Stimulated activated CD8-positive, alpha-beta memory T cell treated with anti-CD3 and anti-CD28 coated beads, Interleukin-15, amount 100 ng/mL, for 24 hours (primary cell): ENCODE measurements around the gene FSTL5.
"Not testable (repeated sequence)": the region's sequence is repeated elsewhere in the genome, so short reads cannot be mapped to it uniquely, and the experiment has no call there.

Source experiments
- DNase-seq: peaks from one replicate; pipeline ENCODE4 v3.0.0-alpha.2; 2020; ENCODE audit warnings: low read depth

The FSTL5 gene

DNA sequence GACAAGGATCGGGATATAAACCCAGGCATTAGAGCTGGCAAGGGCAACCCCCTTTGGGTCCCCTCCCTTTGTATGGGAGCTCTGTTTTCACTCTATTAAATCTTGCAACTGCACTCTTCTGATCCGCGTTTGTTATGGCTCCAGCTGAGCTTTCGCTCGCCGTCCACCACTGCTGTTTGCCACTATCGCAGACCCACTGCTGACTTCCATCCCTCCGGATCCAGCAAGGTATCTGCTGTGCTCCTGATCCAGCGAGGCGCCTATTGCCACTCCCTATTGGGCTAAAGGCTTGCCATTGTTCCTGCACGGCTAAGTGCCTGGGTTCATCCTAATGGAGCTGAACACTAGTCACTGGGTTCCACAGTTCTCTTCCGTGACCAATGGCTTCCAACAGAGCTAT, 59.9 kb downstream of the FSTL5 start:
- not testable (repeated sequence) for DNase-seq

DNA sequence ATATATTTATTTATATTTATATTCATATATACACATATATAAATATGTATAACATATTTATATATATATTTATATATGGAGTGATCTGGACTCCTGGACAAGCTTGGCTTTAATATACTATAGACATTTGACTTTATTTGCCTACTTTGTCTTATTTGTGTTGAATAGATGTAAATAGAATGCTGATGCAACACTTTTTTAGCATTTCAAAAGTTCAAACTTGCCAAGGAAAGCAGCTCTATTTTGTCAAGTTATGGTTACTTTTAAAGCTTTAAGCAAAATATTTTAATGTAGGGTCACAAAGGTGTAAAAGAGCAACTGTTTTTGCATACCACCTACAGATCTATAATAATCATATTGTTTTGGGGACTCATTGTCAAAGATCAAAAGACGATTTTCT, 61.1 kb downstream of the FSTL5 start:
- DNase-seq: no peak

DNA sequence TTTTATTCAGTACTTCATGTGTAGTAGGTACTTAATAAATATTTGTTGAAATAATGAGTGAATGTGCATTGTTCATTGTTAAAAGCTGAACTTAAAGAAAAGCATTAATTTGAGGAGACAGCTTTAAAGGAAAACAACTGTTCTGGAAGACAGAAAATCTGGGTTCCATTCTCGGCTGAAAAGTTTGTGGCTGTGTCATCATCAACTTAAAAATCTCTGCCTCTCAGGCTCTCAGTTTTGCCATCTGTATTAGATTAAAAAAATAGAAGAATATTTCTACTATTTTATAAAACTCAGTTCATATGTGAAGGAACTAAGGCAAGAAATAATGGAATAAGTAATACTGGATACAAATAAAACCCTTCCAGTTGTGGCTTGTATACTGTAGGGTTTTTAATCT, 62.5 kb downstream of the FSTL5 start:
- DNase-seq: no peak

DNA sequence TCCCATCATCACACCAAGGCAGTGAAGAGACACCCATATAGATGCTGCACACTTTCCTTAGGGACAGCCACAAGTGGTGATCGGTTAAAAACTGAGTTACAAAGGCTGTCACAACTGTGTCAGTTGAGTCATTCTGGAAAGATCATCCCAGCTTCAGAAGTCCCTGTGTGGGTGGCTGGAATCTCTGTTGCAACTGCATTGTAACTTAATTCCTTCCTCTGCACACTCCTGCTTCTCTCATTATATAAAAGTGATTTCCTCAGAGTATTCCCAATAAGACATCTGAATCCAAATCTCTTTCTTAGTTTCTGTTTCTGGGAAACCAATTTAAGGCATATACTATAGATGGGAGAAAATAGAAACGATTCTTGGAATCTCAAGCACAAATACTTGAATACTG, 88.1 kb downstream of the FSTL5 start:
- no peak for DNase-seq

DNA sequence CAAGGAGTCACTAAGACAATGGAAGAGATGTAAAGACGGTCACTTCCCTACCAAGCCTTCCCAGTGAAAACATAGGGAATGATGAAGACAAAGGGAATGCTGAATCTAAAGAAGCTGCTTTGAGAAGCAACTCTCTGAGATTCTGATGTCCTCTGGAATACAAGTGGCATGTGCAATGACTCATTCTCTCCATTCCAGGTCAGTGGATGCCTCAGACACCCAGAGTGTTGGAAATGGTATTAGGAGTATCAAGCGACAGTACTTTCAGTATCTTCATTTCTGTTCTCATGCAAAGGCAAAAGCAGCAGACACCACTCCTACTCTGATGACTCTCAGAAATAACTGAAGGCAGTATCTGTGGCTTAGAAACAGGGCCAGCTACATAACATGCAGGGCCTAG, 102.6 kb downstream of the FSTL5 start:
- no peak for DNase-seq

DNA sequence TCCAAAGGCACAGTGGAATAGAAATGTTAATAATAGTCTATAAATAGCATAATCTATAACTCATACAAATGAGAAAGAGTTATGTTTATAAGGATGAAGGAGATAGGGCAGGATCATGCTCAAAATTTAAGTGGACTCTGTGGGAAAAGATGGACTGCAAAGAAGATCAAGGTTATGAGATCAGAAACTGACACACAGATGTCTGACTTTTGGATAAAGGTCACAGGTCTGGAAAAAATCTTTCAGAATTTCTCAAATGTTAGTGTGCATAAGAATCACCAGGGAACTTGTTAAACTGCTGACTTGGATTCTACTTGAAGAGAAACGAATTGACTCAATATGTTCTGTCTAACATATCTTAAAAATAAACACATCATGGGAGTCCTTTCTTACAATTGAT, 104.1 kb downstream of the FSTL5 start:
- no peak for DNase-seq

DNA sequence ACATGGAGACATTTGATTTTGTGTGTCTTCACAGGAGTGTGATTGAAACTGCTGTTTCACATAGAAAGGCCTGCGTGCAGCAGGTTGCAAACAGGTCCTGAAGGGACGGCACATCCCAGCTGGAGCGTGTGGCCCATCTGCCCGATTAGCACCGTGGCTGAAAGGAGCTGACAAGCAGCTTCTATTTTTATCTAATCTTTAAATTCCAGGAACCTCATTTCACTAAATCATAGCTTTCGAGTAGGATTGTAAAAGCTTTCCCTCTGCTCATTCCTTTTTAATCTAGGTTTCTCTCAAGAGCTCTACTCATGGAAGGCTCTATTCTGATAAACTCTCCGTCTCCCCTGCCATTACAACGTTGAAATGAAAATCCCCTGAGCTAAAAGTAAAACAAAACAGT, 106.8 kb downstream of the FSTL5 start:
- DNase-seq: no peak

DNA sequence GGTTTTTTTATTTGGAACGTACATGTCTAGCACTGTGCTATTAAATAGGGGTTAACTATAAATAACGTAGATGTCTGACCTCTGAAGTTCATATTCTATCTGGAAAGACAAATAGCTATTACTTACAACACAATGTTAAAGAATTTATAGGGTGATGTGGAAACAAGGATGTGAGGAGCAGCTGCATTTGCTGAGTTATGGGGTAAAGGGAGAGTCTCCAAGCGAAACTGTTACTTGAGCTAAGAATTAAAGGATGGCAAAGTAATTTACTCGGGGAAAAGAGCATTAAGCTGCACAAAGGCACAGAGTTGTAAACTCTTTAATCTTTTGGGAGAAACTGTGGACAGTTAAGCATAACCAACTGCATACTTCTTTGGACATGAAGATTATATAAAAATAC, 117.7 kb downstream of the FSTL5 start:
- DNase-seq: no peak

DNA sequence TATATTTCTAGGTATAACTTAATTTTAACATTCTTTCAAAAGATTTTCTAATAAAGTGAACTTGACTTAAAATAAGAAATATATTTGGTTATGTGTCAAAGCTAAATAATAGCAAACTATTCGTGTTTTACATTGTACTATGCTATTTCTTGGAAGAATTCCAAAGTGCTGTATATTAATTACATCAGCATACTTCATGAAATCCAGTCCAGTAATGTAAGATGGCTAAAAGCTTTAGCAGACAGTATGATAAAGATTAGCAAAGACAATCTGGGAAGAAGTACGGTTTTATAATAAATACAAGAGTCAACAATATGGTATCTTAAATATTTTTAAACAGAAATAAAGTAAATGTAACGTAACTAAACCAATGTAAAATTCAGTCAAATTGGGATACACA, 125.7 kb downstream of the FSTL5 start:
- no peak for DNase-seq

DNA sequence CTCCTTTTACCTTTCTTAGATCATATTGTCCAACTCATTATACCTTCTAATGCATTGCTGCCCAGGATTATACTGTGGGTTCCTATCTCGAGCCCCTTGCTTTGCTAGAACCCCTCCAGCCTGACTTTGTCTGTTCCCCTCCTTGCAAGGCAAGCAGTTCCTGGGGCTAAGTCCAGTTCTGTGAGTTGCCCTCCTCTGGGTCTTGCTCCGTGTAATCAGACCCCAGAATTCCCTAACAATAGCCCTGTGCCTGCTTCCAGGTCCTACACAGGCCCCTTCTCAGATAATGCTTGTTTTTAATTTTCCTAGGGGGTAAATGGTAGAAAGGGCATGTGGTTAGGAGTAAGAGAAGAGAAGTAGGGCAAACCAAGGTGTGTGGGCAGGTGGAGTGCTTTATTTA, 145.9 kb downstream of the FSTL5 start:
- no peak for DNase-seq

DNA sequence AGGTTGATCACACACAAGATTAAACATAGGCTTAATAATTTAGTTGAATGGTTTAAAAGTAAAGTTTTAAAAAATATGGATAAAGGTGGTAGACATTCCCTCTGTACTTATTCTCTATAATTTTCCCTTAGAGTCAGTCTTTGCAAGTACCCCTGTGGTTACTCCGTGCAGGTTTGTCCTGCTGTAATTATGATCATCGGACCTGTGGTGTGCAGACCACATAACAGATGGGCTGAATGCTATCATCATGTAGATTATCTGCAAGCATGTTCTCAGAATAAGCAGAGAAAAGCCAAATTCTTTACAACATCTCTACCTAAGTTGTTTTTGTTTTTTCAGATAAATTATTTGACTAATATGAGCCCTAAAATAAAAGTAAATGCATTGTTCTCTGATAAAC, 146.8 kb downstream of the FSTL5 start:
- DNase-seq: no peak

DNA sequence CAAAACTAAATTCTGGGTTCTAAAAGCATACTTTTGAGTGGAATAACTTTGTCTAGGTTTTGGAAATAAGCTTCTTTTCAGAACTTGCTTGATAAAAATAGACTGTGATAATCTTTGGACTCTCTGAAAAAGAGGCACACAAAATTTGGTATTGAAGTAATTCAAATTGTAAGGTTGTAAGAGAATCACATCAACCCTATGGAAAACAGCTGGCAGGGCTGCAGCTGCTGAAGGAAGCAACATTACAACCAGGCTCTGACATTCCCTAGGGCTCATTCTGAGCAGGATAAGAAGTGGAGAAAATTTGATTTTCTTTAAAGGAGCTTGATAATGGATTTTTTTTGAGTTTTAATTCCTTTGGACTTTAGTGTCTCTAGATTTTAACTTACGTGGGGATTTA, 147.6 kb downstream of the FSTL5 start:
- no peak for DNase-seq

DNA sequence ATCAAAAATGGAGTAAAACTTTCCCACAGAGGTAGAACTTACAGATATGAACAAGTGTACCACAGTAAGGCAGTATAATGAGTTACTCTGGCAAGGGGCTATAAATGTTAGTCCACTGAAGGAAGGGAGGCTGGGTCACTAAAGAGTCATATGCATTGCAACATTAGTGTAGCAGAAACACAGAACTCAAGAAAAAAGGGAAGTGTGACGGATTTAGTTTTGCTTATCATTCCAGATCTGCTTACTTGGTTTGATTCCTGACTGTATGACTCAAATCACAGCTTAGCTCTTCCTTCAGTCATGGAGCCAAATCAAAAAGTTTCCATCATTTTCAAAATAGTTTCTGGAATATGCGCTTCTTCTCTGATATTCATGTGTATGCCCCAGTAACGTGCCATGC, 148.7 kb downstream of the FSTL5 start:
- no peak for DNase-seq

DNA sequence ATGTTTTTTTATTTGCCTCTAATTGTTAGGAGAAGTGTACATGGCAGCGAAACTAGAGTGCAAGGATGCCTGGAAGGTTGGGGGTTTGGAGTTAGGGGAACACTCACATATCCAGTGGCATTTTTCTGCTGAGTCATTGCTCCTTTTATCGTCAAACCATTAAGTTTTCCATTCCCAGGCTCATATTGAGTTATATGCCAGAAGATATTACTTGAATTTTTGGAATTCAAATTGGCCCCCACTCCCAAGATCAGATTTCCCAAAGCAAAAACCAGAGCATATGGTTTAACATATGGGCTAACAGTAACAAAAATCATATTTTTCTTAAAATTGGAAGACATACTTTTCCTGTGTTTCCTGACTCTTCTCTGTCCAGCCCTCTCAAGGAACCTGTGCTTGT, 152.7 kb downstream of the FSTL5 start:
- no peak for DNase-seq

DNA sequence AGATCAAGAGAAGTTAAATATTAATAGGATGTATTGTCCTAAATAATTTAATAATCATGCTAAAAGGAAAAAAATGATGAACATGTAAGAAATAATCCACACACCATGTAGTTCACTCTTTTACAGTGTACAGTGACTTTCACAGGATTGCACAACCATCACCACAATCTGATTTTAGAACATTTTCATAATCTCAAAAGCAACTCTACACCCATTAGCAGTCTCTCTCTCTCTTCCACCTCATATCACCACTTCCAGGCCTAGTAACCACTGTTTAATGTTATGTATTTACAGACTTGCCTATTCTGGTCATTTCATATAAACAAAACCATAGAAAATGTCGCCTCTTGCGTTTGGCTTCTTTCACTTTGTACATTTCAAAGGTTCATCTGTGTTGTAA, 153.4 kb downstream of the FSTL5 start:
- no peak for DNase-seq

DNA sequence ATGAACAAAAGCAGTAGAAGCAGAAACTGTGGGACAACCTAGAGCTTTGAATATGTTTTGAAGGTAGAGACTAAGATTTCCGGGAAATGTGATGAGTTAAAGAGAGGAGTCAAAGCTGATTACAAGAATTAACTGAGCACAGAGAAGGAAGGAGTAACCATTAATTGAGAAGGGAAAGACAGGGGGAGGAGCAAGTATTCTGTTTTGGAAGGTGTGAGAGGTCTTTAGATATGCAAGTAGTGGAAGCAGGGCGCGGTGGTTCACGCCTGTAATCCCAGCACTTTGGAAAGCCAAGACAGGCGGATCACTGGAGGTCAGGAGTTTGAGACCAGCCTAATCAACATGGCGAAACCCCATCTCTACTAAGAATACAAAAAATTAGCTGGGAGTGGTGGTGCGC, 171.5 kb downstream of the FSTL5 start:
- no peak for DNase-seq

DNA sequence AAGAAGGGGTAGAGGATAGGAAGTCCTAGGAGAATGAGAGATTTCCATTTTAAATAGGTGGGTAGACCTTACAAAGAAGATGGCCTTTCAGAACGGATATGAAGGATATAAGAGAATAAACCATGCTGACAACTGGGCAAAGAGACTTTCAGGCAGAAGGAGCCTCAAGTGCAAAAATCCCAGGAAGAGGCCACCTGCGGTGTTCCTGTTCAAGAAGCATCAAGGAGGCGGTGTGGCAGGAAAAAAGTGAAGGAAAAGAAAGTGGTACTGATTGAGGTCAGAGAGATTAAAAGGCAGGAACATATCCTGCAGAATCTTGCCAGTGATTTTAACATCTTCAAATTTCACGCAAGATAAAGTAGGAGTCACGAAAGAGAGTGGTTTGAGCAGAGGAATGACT, 172.0 kb downstream of the FSTL5 start:
- DNase-seq: no peak

DNA sequence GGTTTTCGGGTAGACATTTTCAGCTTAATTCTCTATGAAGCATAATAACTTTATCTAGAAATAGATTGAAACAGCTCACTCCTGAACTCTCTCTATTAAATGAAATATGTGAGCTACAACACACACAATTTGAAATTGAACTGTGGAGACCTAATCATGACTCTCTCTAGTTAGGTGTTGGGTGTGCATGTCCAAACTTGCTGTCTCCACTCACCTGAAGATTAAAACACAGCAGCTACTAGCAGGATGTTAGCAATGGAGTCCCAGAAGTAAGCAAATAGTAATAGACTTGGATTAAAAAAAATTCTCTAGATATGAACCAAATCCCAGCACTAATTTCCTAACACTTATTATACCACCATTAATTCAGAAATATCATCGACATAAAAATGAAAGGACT, 173.1 kb downstream of the FSTL5 start:
- no peak for DNase-seq

DNA sequence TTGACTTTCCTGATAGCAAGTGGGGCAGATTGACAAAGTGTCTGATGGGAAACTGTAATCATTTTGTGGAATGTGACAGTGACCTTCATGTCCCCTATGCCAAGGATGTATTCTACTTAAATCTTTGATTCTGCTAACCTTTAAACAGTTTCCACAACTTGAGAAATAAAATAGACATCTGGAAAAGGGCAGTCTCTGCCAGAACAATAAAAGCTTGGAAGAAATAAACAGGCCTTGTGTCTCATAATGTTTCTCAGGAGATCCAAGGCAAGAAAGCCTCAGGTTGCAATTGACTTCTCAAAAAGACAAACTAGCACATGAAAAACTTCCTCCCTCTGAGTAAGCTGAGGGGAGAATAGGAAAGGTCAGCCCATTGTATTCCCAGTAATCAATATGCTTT, 174.9 kb downstream of the FSTL5 start:
- no peak for DNase-seq

DNA sequence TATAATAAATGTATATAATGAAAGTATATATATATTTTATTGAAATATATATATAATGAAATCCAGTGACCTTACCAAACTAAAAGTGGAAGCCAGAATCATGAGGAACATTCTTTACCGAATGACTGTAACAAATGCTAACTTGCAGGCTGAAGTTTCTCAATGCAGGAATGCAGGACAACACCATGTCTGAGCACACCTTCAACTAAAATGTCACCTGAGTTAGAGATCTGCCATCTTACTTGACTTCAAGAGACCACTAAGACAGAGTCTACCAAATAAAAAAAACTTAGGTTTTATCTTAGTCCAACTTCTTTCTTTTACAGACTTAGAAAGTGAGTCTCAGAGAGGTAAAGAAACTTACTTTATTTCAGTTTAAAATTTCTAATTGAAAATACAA, 176.2 kb downstream of the FSTL5 start:
- no peak for DNase-seq

DNA sequence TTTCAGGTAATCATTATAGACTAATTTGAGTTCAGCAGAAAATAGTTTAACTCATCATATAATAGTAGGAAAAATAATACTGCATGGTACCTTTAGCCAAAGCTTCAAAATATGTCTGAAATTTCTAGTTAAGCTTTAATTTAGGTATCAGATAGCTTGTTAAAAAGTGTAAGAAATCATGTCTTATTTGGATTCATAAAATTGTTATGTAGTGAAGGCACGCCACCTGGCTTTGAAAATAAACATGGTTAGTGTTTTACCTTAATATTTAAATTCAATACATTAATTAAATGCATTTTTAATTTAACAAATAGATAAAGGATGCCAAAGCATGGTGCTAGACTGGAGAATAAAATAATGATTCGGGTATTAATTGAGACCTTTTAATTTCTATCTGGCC, 211.4 kb downstream of the FSTL5 start:
- DNase-seq: no peak

DNA sequence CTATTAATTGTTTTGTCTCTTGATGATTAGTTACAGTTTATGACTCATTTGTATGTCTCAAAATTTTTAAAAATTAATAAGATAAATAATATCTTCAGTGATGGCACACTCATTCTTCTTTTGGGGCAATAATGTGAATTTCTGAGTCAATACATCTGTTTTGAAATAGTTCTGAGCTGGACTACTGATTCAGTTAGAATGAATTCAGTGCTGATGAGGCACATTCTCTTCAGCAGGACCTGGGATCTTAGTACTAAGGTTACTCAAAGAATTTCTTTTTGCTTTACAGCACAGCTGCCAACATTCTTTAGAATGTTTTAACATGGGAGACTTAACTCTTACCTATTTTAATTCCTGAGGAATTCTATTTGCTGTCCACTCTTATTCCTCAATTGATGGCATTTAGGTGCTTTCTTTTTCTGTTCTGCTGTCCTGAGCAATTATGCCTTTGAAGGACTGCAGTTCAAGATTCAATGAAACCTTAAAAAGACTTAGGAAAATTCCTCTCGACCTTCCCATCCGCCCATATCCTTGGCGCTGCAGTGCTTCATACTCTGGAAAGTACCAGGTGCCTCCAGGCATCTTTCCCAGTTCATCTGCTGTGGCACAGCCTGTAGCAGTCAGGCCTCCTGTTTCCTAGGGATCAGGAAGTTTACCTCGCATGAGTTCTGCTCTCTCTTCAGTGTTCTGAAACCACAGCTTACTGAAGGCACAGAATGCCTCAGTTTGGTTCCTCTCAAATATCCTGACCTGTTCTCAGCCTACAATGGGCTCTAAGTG, 213.7 kb downstream of the FSTL5 start:
- no peak for DNase-seq

DNA sequence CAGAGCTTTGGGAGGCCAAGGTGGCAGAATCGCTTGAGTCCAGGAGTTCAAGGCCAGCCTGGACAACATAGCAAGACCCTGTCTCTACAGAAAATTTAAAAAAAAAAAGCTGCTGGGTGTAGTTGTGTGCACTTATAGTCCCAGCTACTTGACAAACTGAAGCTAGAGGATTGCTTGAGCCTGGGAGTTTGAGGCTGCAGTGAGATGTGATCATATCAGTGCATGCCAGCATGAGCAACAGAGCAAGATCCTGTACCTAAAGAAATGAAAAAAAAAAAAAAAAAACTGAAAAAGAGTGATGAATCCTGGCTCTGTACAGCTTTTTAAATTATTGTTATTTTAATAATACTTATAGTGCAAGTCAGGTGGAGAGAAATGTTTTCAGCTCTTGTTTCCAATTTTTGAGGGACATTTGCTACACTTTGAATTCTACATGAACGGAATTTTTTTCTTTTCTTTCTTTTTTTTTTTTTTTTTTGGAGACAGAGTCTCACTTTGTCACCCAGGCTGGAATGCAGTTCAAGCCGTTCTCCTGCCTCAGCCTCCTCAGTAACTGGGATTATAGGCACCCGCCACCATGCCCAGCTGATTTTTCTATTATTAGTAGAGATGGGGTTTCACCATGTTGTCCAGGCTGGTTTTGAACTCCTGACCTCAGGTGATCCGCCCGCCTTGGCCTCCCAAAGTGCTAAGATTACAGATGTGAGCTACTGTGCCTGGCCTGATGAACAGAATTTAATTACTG, 215.6 kb downstream of the FSTL5 start:
- no peak for DNase-seq

DNA sequence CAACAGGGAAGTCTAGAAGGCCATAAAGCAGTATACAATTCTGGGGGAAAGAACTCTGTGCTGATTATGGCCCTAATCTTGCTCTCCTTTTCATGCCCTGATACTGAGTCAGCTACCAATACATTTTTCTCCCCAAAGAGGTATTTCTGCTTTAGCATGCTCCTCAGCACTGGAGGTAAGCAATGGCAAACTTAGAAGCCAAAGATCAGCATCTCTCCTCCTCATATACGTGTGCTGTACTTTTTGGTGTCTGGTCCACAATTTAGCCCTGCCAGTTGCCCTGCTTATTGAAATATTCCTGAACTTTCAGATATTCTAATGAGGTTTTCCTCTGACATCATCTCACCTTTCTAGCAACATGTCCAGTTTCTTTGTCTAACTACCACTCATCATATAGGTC, 226.2 kb downstream of the FSTL5 start:
- DNase-seq: no peak
